ENCODE data around the gene FN3K.
"Not testable (repeated sequence)": the region's sequence is repeated elsewhere in the genome, so short reads cannot be mapped to it uniquely, and the experiment has no call there.

Gene FN3K

GRCh38 chr17:82737967-82738877, 2.8 kb downstream of the FN3K start:
- DNase-seq = no peak

DNA sequence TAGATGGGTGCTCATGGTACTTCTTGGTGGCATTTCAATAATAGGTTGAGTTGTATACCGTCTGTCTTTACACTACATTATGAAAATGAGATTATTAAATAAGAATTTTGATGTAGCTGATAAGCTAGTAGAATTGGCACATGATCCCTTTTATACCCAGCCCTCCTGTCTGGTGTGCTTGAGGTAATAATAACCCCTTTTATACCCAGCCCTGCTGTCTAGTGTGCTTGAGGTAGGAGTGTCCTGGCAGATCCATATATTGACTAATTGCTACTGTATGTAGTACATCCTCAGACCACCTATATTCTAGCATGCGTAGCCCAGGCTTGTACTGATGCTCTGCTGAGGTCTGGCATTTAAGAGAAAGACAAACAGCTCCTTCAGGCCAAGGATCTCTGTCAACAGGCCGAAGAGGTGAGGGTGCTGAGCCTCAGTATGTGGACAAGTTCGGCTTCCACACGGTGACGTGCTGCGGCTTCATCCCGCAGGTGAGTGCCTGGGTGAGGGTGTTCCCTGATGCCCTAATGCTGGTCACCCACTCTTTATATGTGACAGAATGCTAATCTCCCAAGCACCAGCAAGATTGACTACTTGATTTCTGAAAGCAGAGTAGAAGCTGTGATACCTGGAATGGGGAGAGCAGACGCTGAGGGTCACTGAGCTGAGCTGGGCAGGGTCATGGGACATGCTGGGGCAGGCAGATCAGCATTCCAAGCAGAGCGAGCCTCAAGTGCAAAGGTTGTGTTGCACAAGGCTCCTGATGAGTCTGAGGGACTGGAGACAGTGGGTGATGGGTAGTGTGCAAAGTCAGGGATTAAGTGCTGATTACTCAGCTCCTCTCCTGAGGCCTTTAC, 5.7 kb downstream of the FN3K start:
- DNase-seq = no peak

DNA sequence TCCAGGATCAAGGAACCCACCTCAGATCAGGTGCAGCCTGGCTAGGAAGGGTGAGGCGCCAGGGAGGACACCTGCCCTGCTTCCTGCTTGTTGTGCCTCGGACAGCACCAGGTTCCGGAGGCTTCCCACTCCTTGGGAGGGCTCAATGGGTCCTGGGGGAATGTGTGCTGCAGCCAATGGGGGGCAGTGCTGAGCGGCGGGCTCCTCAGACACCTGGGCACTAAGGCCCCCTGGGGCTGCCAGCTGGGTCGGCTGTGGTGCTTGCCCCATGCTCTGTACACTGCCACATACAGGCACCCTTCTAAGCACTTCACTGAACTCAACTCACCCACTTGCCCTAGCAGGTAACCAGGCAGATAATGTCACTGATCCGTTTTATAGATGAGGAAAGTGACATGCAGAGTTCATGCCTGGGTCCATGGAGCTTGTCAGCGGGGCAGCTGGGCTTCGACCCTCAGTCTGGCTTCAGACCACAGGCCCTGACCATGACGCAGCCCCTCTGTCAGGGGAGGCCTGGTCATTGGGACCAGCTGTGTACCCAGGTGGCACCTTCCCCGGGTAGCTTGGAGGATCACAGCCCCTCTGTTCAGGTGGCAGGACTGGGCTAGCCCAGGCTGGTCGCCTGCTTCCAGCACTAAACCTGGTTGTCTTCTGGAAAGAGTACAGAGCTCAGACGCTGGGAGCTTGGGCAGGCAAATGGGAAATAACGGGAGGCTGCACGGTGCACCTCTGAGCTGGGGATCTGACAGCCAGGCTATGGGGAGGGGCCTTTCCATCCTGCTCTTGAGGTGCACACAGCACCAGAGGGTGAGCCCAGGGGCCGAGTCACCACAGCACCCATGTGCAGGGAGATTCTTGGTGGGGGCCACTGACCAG, 8.2 kb downstream of the FN3K start:
- no peak for DNase-seq

GRCh38 chr17:82744736-82745135, 9.3 kb downstream of the FN3K start:
- not testable (repeated sequence) for DNase-seq

DNA sequence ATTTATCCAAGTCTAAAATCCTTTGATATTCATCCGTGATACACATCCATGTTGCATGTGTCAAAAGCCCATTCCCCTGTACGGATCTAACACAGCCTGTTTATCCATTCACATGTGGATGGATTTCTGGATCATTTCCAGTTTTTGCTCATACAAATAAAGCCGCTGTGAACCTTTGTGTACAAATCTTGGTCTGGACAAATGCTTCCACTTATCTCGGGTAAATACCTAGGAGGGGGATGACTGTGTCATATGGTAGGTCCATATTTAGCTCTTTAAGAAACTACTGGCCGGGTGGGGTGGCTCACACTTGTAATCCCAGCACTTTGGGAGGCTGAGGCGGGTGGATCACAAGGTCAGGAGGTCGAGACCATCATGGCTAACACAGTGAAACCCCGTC, 10.1 kb downstream of the FN3K start:
- DNase-seq = no peak

GRCh38 chr17:82748756-82749155, 13.3 kb downstream of the FN3K start:
- no peak for DNase-seq

DNA sequence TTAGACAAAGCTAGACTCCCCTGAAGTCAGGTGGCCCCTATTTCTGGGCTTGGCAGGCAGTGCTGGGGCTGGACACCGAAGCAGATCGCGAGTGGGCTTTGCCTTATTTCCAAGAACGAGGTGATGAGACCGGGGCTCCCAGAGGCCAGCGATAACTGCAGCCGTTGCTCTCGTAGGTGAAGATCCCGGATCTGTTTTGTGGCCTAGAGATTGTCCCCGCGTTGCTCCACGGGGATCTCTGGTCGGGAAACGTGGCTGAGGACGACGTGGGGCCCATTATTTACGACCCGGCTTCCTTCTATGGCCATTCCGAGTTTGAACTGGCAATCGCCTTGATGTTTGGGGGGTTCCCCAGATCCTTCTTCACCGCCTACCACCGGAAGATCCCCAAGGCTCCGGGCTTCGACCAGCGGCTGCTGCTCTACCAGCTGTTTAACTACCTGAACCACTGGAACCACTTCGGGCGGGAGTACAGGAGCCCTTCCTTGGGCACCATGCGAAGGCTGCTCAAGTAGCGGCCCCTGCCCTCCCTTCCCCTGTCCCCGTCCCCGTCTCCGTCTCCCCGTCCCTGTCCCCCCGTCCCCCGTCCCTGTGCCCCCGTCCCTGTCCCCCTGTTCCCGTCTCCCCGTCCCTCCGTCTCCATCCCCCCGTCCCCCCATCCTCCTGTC, 15.0 kb downstream of the FN3K start:
- no peak for DNase-seq

GRCh38 chr17:82751171-82751570, 15.8 kb downstream of the FN3K start:
- no peak for DNase-seq

DNA sequence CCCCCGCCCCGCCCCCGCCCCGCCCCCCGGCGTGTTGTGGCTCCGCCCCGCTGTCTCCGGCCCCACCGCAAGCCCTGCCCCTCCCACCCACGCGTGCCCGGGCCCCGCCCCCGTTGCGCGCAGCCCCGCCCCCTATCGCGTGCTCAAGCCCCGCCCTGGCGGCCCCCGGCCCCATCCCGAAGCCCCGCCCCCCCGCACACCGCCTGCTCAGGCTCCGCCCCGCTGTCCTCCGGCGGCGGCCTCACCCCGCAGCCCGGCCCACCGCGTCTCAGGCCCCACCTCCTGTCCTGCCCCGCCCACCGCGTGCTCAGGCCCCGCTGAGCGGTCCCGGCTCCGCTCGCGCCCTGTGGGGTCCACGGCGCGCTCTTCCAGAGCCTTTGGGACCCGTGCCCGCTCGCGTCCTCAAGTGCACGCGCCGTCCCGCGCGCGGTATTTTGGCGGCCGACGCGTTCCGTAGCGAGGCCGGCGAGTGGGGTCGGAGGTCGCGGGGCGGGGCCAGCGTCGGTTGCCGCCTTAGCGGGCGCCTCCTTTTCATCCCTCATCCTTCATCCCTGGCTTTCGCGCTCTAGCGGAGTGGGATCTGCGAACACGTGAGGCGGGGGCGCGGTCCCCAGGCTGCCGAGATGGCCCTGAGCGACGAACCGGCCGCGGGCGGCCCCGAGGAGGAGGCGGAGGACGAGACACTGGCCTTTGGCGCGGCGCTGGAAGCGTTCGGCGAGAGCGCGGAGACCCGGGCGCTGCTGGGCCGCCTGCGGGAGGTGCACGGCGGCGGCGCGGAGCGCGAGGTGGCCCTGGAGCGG, 16.4 kb downstream of the FN3K start, which contains the start of gene TBCD:
Gene TBCD, plus strand, starts transcription at position 495 of the 800 bp plus-strand sequence. Its CDS starts 129 bp downstream, at position 624.
- peak; percentile 75 to 95 (median 90) for DNase-seq

DNA sequence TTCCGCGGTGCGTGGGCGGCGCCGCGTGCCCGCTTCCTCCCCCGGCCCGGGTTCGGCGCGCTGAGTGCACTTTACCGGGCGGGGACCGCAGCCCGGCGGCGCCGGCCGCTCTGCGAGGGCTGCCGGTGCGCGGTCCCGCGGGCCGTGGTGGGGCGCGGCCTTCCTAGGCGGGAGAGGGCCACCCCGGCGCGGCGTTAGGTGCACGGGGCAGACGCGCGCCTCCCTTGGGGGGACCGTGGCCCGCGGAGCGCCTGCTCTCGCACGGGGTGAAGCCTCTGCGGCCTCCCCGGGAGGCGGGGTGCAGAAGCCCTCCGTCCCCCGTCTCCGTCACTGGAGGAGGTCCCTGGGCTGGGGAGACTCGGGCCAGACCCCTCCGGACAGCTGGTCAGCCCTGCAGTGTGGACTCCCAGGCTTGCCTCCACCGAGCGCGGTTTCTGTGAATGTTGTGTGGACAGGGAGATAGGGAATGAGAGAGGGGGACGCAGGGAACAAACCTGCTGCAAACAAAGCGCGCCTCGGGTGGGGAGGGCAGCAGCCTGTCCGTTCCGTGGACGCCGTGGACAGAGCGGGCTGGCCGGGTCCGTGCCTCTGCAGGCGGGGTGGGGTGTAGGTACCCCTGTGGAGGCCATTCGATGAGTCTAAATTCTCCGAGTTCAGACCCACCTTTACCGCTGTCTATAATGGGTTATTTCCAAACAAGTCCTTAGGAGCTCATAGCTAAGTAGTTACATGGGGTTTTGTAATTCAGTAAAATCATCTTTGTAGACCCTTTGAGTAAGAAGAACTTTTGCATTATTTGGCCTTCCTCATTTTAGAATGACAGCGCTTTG, 17.2 kb downstream of the FN3K start:
- no peak for DNase-seq

DNA sequence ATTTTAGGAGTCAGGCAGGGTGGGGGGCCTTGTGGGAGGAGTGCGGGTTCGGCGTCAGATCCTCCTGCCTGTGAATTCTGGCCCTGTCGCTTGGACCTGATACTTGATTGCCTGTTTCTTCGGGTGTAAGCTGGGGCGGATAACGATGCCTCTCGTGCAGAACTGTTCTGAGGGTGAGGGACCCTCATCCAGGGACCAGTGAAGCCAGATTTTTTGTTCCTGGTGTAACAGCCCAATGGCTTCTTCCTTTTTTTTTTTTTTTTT, 17.7 kb downstream of the FN3K start:
- DNase-seq = no peak

DNA sequence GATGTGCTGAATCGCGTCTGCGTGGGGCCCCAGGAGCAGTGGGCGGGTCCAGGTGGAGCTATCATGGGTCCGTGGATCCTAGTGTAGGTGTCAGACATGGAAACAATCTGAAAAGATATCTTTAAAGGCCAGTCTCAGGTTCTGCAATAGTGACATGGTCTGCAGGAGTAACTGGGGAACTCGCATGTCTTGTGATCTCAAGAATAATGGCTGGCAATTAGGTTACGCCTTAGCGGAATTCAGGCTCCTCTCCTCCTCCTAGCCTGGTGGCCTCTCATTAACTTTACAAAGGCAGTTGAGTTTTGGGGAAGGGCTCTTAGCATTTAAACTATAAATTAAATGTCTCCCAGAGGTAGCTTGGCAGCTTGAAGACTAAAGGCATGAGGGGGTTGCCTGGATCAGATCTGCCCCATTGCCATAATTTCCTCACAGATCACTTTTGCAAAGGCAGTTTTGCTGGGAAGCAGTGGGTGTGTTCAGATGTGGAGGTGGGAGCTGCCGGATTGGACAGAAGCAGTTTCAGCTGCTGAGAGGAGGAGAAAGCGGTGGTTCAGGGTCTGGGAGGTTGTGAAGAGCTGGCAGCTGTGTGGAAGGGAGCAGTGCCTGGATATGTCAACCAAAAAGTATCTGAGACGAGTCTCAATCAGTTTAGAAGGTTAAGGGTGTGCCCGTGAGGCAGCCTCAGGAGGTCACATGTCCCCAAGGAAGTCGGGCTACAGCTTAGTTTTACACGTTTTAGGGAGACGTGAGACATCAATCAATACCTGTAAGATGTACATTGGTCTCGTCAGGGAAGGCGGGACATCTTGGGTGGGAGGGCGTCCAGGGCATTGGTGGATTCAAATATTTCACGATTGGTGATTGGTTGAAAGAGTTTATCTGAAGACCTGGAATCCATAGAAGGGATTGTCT, 19.1 kb downstream of the FN3K start:
- DNase-seq = no peak

DNA sequence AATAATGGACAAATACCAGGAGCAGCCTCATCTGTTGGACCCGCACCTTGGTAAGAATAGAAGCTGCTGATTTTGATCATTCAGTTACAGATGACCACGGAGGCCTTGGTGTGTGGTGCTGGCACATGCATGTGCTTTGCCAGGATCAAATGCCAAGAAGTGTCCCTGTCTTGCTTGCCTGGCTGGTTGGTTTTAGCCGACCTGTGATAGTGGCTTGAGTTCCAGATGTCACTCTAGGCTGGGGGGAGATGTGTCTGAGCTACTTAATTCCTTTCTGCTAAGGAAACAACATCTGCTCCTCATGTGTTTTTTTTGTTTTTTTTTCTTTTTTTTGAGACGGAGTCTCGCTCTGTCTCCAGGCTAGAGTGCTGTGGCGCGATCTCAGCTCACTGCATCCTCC, 20.8 kb downstream of the FN3K start:
- no peak for DNase-seq

GRCh38 chr17:82765371-82765770, 30.0 kb downstream of the FN3K start:
- DNase-seq = no peak

GRCh38 chr17:82767041-82767754, 31.8 kb downstream of the FN3K start:
- DNase-seq = no peak

DNA sequence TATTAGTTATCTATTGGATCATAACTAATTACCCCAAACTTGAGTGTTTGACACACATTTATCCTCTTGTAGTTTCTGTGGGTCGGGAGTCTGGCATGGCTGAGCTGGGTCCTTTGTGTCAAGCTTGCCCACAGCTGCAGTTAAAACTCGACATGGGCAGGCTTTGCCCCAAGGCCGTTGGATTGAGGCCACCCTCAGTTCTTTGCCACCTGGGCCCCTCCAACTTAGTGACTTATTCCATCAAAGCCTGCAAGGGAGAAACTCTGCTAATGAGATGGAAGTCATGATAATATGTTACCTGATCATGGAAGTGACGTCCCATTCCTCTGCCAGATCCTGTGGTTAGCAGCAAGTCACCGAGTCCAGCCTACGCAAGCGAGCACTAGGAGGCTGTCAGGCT, 33.6 kb downstream of the FN3K start:
- DNase-seq = no peak

DNA sequence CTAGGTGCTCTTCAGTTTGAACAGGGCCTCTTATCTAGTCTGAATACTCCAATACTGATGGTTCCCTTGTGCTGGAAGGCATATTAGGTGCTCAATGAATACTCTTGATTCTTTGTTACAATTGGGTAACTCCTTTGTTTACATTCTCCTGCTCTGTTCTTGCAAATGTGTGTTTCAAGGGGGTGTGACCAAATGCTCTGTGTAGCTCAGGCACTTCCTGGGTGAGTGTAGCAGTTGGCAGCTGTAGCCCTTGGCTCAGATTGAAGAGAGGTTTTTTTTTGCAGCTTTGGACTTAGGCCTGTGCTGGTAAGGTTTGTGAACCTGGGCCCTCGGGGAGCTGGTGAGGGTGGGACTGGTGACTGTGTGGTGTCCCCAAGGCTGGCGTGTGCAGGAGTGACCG, 36.6 kb downstream of the FN3K start:
- no peak for DNase-seq

DNA sequence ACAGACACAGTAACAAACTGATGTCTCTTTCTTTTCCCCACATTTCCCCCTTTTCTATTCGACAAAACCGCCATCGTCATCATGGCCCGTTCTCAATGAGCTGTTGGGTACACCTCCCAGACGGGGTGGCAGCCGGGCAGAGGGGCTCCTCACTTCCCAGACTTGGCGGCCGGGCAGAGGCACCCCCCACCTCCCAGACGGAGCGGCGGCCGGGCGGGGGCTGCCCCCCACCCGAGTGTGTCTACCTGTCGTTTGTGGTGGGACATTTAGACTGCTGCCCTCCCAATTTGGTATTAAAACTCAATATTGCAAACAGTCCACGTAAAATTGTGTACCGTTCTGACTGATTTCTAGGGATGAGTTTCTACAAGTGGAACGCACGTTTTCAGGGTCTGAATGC, 39.0 kb downstream of the FN3K start:
- DNase-seq = not testable (repeated sequence)

Measured in activated naive CD4-positive, alpha-beta T cell (primary cell).